Heart left ventricle (tissue), 13 donors: ENCODE results near the gene EML1.

Source experiments
- POLR2A ChIP-seq, 2 donors: fragments of 450-650 bp; IDR thresholded peaks; one replicate each; pipeline ENCODE4 v1.6.1; 2017; ENCODE audit warnings: antibody characterized with exemption in 2 of 2, mild to moderate bottlenecking in 2 of 2, moderate library complexity in 2 of 2
- TF ChIP-seq, protein P1 (sequence below), 12 donors: fragments of 200-600 bp; sonication (generic) in 4 of 12; IDR thresholded peaks; one replicate each; pipeline versions ENCODE4 v1.5.0 to v1.8.0; 2018 to 2022; ENCODE audit warnings: antibody characterized with exemption in 12 of 12, mild to moderate bottlenecking in 5 of 12
- donor health status: ischemic (EF 13 %, LVEDD 7.1; RV severe dilation, severe dysfunction).
- donor health status: DM: no; HTN: yes; CAD: no.
- donor health status: DM: no; HTN: no; CAD: no.
- donor health status: ischemic (EF 25% LVEDD 6.9; RV normal size, moderate dysfunction).
- donor health status: ischemic (EF 25% LVEDD 5.7; RV mildly dilated, moderate dysfunction).
- donor health status: ischemic (EF 35%, LVEDD 5.7; RV mildly dilated, moderate dysfunction).
- donor health status: nonischemic (EF 11% LVEDD 7.7; RV severe dilation, severe dysfunction).
- donor health status: DM: yes; HTN: yes; CAD: no.
- donor health status: PGD.
- donor health status: ischemic (EF 29% LVEDD 5.4; RV normal size, mild dysfunction).
- donor health status: nonischemic (EF 23%, LVEDD 6.1; RV moderate dilation, normal function).

DNA sequence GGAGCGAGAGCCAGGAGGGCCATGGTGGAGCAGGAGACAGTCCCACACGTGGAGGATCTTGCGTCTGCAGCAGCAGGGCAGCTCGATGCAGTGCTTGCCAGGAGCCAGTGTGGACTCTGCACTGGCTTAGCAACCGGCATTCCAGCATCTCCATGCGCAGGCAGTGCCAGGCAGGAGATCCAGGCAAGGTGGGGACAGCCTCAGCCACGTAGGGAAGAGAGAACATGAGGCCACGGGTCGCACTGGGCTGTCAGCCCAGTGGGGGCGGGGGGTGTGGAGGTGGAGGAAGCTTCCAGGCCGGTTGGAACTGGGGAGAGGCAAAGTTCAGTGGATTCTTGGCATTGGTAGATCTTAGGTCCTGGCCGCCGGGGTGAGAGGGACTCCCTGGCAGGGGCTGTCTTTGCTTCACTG is 151.0 kb downstream of the EML1 start:
- no peak for TF ChIP-seq POLR2A (IDR thresholded peaks at IDR 0.05)
- TF ChIP-seq, protein P1, sequence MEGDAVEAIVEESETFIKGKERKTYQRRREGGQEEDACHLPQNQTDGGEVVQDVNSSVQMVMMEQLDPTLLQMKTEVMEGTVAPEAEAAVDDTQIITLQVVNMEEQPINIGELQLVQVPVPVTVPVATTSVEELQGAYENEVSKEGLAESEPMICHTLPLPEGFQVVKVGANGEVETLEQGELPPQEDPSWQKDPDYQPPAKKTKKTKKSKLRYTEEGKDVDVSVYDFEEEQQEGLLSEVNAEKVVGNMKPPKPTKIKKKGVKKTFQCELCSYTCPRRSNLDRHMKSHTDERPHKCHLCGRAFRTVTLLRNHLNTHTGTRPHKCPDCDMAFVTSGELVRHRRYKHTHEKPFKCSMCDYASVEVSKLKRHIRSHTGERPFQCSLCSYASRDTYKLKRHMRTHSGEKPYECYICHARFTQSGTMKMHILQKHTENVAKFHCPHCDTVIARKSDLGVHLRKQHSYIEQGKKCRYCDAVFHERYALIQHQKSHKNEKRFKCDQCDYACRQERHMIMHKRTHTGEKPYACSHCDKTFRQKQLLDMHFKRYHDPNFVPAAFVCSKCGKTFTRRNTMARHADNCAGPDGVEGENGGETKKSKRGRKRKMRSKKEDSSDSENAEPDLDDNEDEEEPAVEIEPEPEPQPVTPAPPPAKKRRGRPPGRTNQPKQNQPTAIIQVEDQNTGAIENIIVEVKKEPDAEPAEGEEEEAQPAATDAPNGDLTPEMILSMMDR (IDR thresholded peaks at IDR 0.05), result no peak
